Prostate gland (tissue), 2 donors: ENCODE measurements around the gene CNKSR3.

ENCODE experiments used
- CTCF ChIP-seq, 4 experiments: fragments of 200-600 bp in 2 of 4; fragments of 450-650 bp in 2 of 4; sonication (generic) in 2 of 4; IDR thresholded peaks; 1 replicate in 3 of 4; 2 replicates in 1 of 4; pipeline ENCODE4 v1.5.1; 2016 to 2019; ENCODE audit warnings: antibody characterized with exemption in 4 of 4, mild to moderate bottlenecking in 2 of 4, moderate library complexity in 2 of 4
- POLR2A ChIP-seq: fragments of 450-650 bp; IDR thresholded peaks from one replicate; pipeline ENCODE4 v1.6.1; 2016; ENCODE audit warnings: antibody characterized with exemption, mild to moderate bottlenecking
- POLR2AphosphoS5 ChIP-seq: sonication (generic); formaldehyde crosslinking; IDR thresholded peaks from one replicate; pipeline ENCODE4 v1.6.1; 2017; ENCODE audit warnings: antibody characterized with exemption

- no peak for TF ChIP-seq CTCF (IDR thresholded peaks at IDR 0.05)
- TF ChIP-seq POLR2A = no peak
- no peak for TF ChIP-seq POLR2AphosphoS5
Measured at GRCh38 chr6:154434662-154435061, 75.8 kb downstream of the CNKSR3 start.
